ENCODE data around the gene ZNF778.

GRCh38 chr16:89277641-89278341 lies 60.3 kb downstream of the ZNF778 start:
- TF ChIP-seq CTCF (IDR thresholded peaks at IDR 0.05; ENCODE audit: poor library complexity) = no peak
- TF ChIP-seq EZH2 (IDR thresholded peaks at IDR 0.05; ENCODE audit: borderline replicate concordance) = no peak

Measured in hepatocyte (in vitro differentiated cells).